ENCODE data around the gene RNF130.

The RNF130 gene

DNA sequence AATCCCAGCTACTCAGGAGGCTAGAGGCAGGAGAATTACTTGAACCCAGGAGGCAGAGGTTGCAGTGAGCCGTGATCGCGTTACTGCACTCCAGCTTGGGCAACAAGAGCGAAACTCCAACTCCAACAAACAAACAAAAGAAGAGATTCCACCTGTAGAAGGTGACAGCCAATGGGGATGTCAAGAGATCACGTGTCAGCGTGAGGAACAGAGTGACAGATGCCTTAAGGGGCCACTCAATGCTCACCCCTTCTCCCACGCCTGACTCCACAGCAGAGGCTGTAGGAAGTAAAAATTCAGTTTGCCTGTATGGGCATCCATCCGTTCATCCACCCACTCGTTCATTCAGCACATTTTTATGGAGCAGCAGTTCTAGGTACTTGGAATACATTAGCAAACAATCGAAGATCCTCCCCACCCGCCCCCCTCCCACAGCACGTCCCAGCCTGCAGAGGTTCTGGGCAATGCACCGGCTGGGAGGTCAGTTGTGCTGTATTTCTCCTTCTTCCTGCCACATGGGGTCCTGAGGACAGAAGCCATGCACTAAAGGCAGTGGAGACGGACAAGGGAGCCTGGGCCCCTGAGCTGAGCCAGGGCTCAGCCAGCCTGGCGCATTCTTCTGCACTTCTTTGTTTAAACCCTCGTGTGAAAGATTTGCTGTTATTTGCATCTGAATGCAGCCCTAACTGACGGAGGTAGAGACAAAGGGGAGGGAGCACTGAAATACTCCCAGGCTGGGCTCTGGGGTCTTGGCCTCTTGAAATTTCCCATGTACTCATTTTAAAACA, 11.3 kb upstream of the RNF130 start:
- ATAC-seq = no peak
- DNase-seq (ENCODE audit: low spot score in 2 of 2) = no peak
- Mint-ChIP-seq H3K4me3 (no peak overlapping the region), H3K36me3 (no peaks in the 10 kb centered on the region), H3K27ac (no peak overlapping the region), H3K4me1 (peaks cover 17% of the 10 kb centered on the region), H3K9me3 (no peaks in the 10 kb centered on the region)

DNA sequence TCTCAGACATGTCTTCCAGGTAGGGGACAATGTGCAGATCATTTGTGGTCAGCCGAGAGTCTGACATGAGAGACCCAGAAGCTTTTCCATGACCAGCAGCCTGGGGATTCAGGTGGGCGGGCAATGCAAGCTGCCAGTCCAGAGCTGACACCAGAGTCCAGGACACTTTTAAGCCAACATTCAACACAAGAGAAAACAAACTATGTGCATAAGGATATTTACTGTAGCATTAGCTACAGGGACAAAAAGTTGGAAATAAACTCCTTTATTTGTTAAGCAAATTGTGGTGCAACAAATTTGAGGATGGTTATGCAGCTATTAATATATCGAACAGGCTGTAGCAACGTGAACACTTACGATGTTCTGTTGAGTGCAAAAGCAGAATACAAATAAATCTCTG, 9.9 kb upstream of the RNF130 start:
- no peaks in the 10 kb centered on the region for H3K36me3 Mint-ChIP-seq
- no peak for ATAC-seq
- H3K9me3 Mint-ChIP-seq = no peaks in the 10 kb centered on the region
- H3K4me1 Mint-ChIP-seq = peaks cover 17% of the 10 kb centered on the region
- no peak overlapping the region for H3K27ac Mint-ChIP-seq
- H3K4me3 Mint-ChIP-seq = no peak overlapping the region
- DNase-seq (ENCODE audit: low spot score in 2 of 2) = no peak

GRCh38 chr5:180080486-180081280, 9.1 kb upstream of the RNF130 start:
- no peaks in the 10 kb centered on the region for H3K9me3 Mint-ChIP-seq
- peaks cover 12% of the 10 kb centered on the region for H3K4me1 Mint-ChIP-seq
- ATAC-seq (no peak), DNase-seq (ENCODE audit: low spot score in 2 of 2) (no peak)
- no peak overlapping the region for H3K27ac Mint-ChIP-seq
- peak overlapping the region; percentile 43 for H3K4me3 Mint-ChIP-seq
- no peaks in the 10 kb centered on the region for H3K36me3 Mint-ChIP-seq

DNA sequence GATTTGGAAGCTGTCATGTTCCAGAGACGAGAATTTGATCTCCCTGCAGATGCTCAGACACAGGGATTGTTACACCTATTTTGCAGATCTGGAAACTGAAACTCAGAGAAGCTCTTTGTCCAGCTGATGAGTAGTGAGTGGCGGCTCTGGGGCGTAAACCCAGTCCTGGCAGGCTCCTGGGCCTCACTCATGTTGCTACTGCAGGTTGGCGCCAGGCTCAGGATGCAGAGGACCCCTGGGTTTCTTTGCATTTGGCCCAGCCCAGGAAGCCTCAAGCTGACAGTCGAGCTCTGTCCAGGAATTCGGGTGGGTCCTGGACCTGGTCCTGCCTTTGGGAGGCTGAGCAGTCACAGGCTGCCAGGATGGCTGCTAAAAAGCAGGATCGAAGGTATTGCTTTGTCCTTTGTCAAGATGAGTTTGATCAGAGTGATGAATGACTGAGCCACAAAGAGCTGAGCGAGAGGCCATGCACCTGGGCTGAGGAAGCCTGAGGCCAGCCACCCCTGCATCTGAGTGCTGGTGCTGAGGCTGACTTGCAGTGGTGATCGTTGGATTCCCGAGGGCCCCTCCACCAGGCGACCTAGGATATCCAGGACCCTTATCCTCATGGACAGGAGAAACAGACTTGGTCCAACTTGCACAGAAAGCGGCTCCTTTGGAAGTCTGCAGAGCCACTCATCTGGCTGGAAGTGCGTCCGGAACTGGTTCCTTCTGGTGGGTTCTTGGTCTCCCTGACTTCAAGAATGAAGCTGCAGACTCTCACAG, 8.3 kb upstream of the RNF130 start:
- Mint-ChIP-seq H3K4me3 (peak overlapping the region; percentile 43), H3K4me1 (peaks cover 10% of the 10 kb centered on the region), H3K9me3 (no peaks in the 10 kb centered on the region), H3K36me3 (no peaks in the 10 kb centered on the region), H3K27ac (no peak overlapping the region)
- DNase-seq (ENCODE audit: low spot score in 2 of 2) (no peak), ATAC-seq (no peak)

DNA sequence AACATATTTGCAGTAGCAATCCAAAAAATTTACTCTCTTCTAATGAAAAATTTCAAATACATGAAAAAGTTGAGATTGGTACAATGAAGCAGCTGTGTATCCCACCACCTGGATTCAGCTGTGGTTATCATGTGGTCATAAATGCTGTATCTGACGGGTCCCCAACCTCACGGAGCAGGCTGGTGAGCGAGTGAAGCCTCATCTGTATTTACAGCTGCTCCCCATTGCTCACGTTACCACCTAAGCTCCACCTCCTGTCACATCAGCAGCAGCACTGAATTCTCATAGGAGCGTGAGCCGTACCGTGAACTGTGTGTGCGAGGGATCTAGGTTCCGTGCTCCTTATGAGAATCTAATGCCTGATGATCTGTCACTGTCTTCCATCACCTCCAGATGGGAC, 6.8 kb upstream of the RNF130 start:
- H3K36me3 Mint-ChIP-seq = peaks cover 4% of the 10 kb centered on the region
- no peak overlapping the region for H3K27ac Mint-ChIP-seq
- no peaks in the 10 kb centered on the region for H3K9me3 Mint-ChIP-seq
- no peak for ATAC-seq
- DNase-seq (ENCODE audit: low spot score in 2 of 2) = no peak
- H3K4me3 Mint-ChIP-seq = no peak overlapping the region
- H3K4me1 Mint-ChIP-seq = peaks cover 10% of the 10 kb centered on the region

GRCh38 chr5:180077594-180078284, 6.2 kb upstream of the RNF130 start:
- Mint-ChIP-seq H3K4me1 (peaks cover 10% of the 10 kb centered on the region), H3K36me3 (peaks cover 4% of the 10 kb centered on the region), H3K9me3 (peaks cover 2% of the 10 kb centered on the region), H3K4me3 (no peak overlapping the region), H3K27ac (no peak overlapping the region)
- no peak for ATAC-seq
- no peak for DNase-seq (ENCODE audit: low spot score in 2 of 2)

DNA sequence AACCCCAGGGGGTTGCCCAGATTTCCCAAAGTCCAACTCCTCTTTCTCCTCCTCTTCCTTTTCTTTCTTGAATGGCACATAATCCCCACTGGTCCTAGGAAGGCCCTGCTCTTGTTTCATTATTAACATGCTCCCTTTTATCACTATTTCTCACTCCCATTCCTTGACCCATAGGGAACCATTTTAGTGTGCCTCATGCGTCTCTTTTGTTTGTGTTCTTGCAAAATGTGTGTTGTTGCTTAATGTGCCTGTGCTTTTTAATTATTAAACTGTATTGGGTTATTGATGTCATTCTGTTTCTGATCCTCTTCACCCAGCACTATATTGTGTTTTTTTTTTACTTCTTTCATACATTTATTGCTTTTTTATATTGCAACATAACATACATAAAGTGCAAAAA, 4.1 kb upstream of the RNF130 start:
- no peak for ATAC-seq
- H3K4me3 Mint-ChIP-seq = no peak overlapping the region

DNA sequence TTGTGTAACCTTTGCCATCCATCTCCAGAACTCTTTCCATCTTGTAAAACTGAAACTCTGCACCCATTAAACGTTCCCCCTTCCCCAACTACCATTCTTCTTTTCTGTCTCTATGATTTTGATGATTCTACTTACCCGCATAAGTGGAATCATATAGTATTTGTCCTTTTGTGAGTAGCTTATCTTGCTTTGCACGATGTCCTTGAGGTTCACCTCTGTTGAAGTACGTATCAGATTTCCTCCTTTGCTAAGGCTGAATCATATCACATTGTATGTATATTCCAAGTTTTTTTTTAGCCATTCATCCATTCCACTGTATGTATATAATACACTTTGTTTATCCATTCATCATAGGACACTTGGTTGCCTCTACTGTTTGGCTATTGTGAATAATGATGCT, 2.9 kb upstream of the RNF130 start:
- ATAC-seq (no peak), DNase-seq (ENCODE audit: low spot score in 2 of 2) (no peak)
- peaks cover 10% of the 10 kb centered on the region for H3K36me3 Mint-ChIP-seq
- H3K9me3 Mint-ChIP-seq = peaks cover 2% of the 10 kb centered on the region
- no peak overlapping the region for H3K4me3 Mint-ChIP-seq
- peaks cover 24% of the 10 kb centered on the region for H3K4me1 Mint-ChIP-seq
- no peak overlapping the region for H3K27ac Mint-ChIP-seq

More for the DNA sequence above, 4.1 kb upstream of the RNF130 start:
- peaks cover 2% of the 10 kb centered on the region for H3K9me3 Mint-ChIP-seq
- peaks cover 20% of the 10 kb centered on the region for H3K4me1 Mint-ChIP-seq
- H3K27ac Mint-ChIP-seq = no peak overlapping the region
- H3K36me3 Mint-ChIP-seq = peaks cover 9% of the 10 kb centered on the region
- DNase-seq (ENCODE audit: low spot score in 2 of 2) = no peak

DNA sequence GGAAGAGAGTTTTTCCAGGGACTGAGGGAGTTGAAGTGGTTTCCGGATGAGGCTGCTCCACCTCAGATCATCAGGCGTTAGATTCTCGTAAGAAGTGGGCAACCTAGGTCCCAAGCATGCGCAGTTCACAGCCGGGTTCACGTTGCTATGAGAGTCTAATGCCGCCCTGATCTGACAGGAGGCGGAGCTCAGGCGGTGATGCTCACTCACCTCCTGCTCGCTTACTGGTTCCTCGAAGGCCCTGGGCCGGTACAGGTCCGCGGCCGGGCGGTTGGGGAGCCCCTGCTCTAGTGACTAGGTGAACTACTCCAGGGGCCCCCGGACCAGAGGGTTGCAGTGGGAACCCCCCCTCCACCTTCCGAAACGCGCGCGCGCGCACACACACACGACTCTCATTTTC, 997 bp upstream of the RNF130 start:
- Mint-ChIP-seq H3K27ac (peak overlapping the region; percentile 78), H3K4me3 (peak overlapping the region; percentile 79), H3K36me3 (peaks cover 10% of the 10 kb centered on the region), H3K4me1 (peaks cover 30% of the 10 kb centered on the region), H3K9me3 (peaks cover 2% of the 10 kb centered on the region)
- ATAC-seq (no peak), DNase-seq (ENCODE audit: low spot score in 2 of 2) (no peak)

GRCh38 chr5:180072256-180072548, 643 bp upstream of the RNF130 start:
- peak overlapping the region; percentile 78 for H3K27ac Mint-ChIP-seq

GRCh38 chr5:180070756-180071530, 616 bp downstream of the RNF130 start:
- ATAC-seq = peak; percentile 17
- Mint-ChIP-seq H3K36me3 (peaks cover 10% of the 10 kb centered on the region), H3K4me3 (peak overlapping the region; percentile 79), H3K27ac (peak overlapping the region; percentile 35), H3K4me1 (peaks cover 30% of the 10 kb centered on the region), H3K9me3 (peaks cover 2% of the 10 kb centered on the region)
- peak in 1 of 2 donors; percentile 74 for DNase-seq (ENCODE audit: low spot score in 2 of 2)

More at GRCh38 chr5:180072256-180072548, 643 bp upstream of the RNF130 start:
- Mint-ChIP-seq H3K9me3 (peaks cover 2% of the 10 kb centered on the region), H3K4me1 (peaks cover 30% of the 10 kb centered on the region), H3K4me3 (peak overlapping the region; percentile 79), H3K36me3 (peaks cover 10% of the 10 kb centered on the region)
- no peak for DNase-seq (ENCODE audit: low spot score in 2 of 2)
- ATAC-seq = no peak

GRCh38 chr5:180069589-180070247, 1.8 kb downstream of the RNF130 start:
- no peak overlapping the region for H3K27ac Mint-ChIP-seq
- no peak for DNase-seq (ENCODE audit: low spot score in 2 of 2)

GRCh38 chr5:180068519-180069090, 3.0 kb downstream of the RNF130 start:
- peaks cover 8% of the 10 kb centered on the region for H3K36me3 Mint-ChIP-seq
- no peak overlapping the region for H3K27ac Mint-ChIP-seq
- H3K9me3 Mint-ChIP-seq = peaks cover 2% of the 10 kb centered on the region
- peaks cover 30% of the 10 kb centered on the region for H3K4me1 Mint-ChIP-seq
- H3K4me3 Mint-ChIP-seq = no peak overlapping the region
- DNase-seq (ENCODE audit: low spot score in 2 of 2) = no peak
- ATAC-seq = no peak

More at GRCh38 chr5:180069589-180070247, 1.8 kb downstream of the RNF130 start:
- ATAC-seq = no peak
- Mint-ChIP-seq H3K4me1 (peaks cover 30% of the 10 kb centered on the region), H3K36me3 (peaks cover 10% of the 10 kb centered on the region), H3K4me3 (peak overlapping the region; percentile 79), H3K9me3 (peaks cover 2% of the 10 kb centered on the region)

DNA sequence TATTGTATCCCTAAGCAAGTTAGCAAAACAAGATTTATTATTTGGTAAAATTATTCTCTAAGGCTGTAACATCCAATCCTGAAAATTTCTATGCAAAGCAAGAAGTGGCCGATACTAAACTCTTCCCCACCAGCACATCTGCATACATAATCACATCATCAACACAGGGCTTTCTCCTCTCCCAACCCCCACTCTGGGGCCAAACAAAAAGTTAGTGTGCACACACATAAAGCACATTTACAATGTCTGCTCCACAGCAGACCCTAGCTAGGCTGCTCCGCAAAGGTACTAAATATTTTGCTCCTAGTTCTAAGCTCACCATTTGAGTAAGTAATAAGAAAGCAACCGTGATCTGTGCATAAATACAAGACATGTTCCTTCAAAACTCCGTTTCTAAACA, 3.6 kb downstream of the RNF130 start:
- Mint-ChIP-seq H3K27ac (no peak overlapping the region), H3K36me3 (peaks cover 6% of the 10 kb centered on the region), H3K4me1 (peaks cover 34% of the 10 kb centered on the region), H3K9me3 (peaks cover 2% of the 10 kb centered on the region), H3K4me3 (no peak overlapping the region)
- DNase-seq (ENCODE audit: low spot score in 2 of 2) = no peak
- ATAC-seq = no peak

Data from stimulated activated effector memory CD8-positive, alpha-beta T cell treated with anti-CD3 and anti-CD28 coated beads, Interleukin-12 subunit alpha, Interleukin-12 subunit beta, amount 100 ng/mL, for 72 hours (primary cell).